Posterior vena cava (tissue), 2 donors: ENCODE results near the gene LIMS1. TPM values are rescaled to one million over a fixed set of nuclear protein-coding genes. Genes with fewer than 3 reads are reported as not detected.
"Not testable (repeated sequence)": the region's sequence is repeated elsewhere in the genome, so short reads cannot be mapped to it uniquely, and the experiment has no call there.

Source experiments
- DNase-seq: peaks from one replicate; pipeline ENCODE4 v3.0.0-alpha.2; 2020; ENCODE audit warnings: low spot score
- intact Hi-C, 2 donors: fragments of 100-400 bp; cut with DNase I; formaldehyde crosslinking; loops; one replicate each; pipeline versions ENCODE4 v1.14.1 to v1.14.2; 2022 to 2023
- total RNA-seq, 2 donors: library from RNA; stranded (reverse); fragmentation: NEBNext Ultra II Directional; extraction: Animal tissue kit (Norgen Biotek cat#: 25700); gene quantifications; one replicate each; pipeline ENCODE4 v1.2.1, GENCODE V29; 2021
- donor health status: DM: yes; HTN: yes; CAD: no.
- donor health status: DM: yes; HTN: yes; CAD: no.

Gene LIMS1
- total RNA-seq, 2 donors from 2014 or later, result 58.6 to 68.9 TPM

- DNase-seq, result no peak
- intact Hi-C loops, result no loop called here
Measured at GRCh38 chr2:108541451-108541850, 7.2 kb downstream of the LIMS1 start.

GRCh38 chr2:108542071-108542470 lies 7.8 kb downstream of the LIMS1 start:
- intact Hi-C loops, result no loop called here
- no peak for DNase-seq

- no peak for DNase-seq
- intact Hi-C loops, result no loop called here
Measured at GRCh38 chr2:108547606-108548005, 13.3 kb downstream of the LIMS1 start.

GRCh38 chr2:108548208-108549003 lies 14.1 kb downstream of the LIMS1 start:
- intact Hi-C loops, result no loop called here
- no peak for DNase-seq

- intact Hi-C loops, result no loop called here
- DNase-seq, result no peak
Measured at GRCh38 chr2:108552566-108552965, 18.3 kb downstream of the LIMS1 start.

GRCh38 chr2:108553209-108553919 lies 19.1 kb downstream of the LIMS1 start:
- intact Hi-C loops, result no loop called here
- DNase-seq, result no peak

- intact Hi-C loops, result no loop called here
- DNase-seq, result no peak
Measured at GRCh38 chr2:108554528-108554927, 20.3 kb downstream of the LIMS1 start.

- no peak for DNase-seq
- intact Hi-C loops, result no loop called here
Measured at GRCh38 chr2:108555572-108555971, 21.3 kb downstream of the LIMS1 start.

GRCh38 chr2:108556581-108556980 lies 22.3 kb downstream of the LIMS1 start:
- DNase-seq, intact Hi-C loops: not testable (repeated sequence)

GRCh38 chr2:108560241-108560811 lies 26.1 kb downstream of the LIMS1 start:
- no peak for DNase-seq
- intact Hi-C loops, result no loop called here

- intact Hi-C loops, result no loop called here
- DNase-seq, result no peak
Measured at GRCh38 chr2:108560895-108561530, 26.7 kb downstream of the LIMS1 start.

- intact Hi-C loops, result no loop called here
- no peak for DNase-seq
Measured at GRCh38 chr2:108562274-108562673, 28.0 kb downstream of the LIMS1 start.

- no peak for DNase-seq
- intact Hi-C loops, result no loop called here
Measured at GRCh38 chr2:108564510-108564909, 30.2 kb downstream of the LIMS1 start.

- intact Hi-C loops, result no loop called here
- DNase-seq, result no peak
Measured at GRCh38 chr2:108565778-108566375, 31.6 kb downstream of the LIMS1 start.

- DNase-seq, result no peak
- intact Hi-C loops, result no loop called here
Measured at GRCh38 chr2:108570416-108570815, 36.1 kb downstream of the LIMS1 start.

GRCh38 chr2:108571286-108571685 lies 37.0 kb downstream of the LIMS1 start:
- intact Hi-C loops, result no loop called here
- DNase-seq, result no peak

GRCh38 chr2:108573061-108573460 lies 38.8 kb downstream of the LIMS1 start:
- intact Hi-C loops, result no loop called here
- no peak for DNase-seq

- no peak for DNase-seq
- intact Hi-C loops, result no loop called here
Measured at GRCh38 chr2:108574332-108574731, 40.1 kb downstream of the LIMS1 start.

GRCh38 chr2:108575132-108575966 lies 41.1 kb downstream of the LIMS1 start:
- intact Hi-C loops, result no loop called here
- DNase-seq, result no peak
